Measurements from ENCODE around the gene ZHX3.
A peak's percentile ranks its signal among the peaks of the same experiment; 100 is the strongest.

The ZHX3 gene

GRCh38 chr20:41174373-41174772 is 143.2 kb downstream of the ZHX3 start:
- DNase-seq (ENCODE audit: extremely low read depth in 1 of 2, low read depth in 1 of 2): no peak

GRCh38 chr20:41173791-41174341 is 143.7 kb downstream of the ZHX3 start:
- no peak for DNase-seq (ENCODE audit: extremely low read depth in 1 of 2, low read depth in 1 of 2)

- DNase-seq (ENCODE audit: extremely low read depth in 1 of 2, low read depth in 1 of 2): peak; percentile 22 to 38
Measured at GRCh38 chr20:41173161-41173721, 144.3 kb downstream of the ZHX3 start.

- DNase-seq (ENCODE audit: extremely low read depth in 1 of 2, low read depth in 1 of 2): no peak
Measured at GRCh38 chr20:41172296-41173140, 145.0 kb downstream of the ZHX3 start.

DNA sequence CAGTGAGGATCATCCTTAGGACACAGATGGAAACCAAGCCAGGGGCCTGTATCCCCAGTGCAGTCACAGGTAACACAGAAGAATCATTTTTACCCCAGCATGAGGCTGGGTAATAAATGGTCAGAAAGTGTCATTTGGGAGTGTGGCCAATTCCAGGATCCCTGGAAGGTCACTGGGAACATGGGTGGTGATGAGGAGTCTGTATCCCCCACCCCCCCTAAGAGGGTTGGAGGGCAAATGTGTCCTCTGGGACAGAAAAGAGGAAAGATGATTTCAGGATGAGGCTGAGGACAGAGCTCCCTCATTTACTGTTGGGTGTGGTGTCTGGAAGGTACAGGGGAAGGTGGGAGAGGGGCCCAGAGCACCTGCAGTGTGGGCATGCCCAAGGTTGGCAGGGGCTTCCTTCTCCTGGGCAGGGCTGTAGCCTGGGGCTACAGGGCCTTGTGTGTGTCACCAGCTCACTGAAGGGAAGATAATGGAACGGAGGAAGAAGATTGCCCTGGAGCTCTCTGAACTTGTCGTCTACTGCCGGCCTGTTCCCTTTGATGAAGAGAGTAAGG is 145.7 kb downstream of the ZHX3 start:
- DNase-seq (ENCODE audit: extremely low read depth in 1 of 2, low read depth in 1 of 2): no peak

DNA sequence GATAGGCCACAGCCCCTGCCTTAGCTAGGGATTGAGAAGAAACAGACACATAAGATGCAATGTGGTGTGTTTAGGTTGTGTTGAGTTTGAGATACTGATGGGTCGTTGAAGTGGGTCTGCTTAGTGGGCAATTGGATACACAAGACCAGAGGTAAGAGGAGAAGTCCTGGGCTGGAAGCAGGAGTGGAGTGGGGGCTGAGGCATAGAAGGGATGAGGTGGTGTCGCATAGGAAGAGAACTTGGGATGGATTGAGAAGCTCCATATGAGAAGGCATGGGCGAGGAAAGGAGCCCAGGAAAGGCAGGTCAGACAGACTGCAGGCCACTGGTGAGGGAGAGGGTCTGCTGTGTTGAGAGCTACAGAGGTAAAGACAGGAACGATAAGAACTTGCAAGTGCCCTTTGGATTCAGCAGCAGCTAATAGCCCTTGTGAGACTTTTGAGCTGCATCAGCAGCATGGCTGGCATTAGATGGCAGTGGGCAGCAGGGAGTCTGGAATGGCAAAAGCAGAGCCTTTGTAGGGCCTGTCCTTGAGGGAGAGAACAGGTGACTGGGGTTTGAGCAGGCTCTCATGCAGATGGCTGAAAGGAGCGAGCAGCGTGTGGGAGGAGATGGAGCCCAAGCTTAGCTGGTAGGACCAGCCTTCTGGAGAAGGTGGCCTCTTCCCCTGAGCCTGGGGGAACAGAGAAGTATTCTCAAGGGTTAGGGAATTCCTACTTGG is 147.0 kb downstream of the ZHX3 start:
- DNase-seq (ENCODE audit: extremely low read depth in 1 of 2, low read depth in 1 of 2): no peak

DNA sequence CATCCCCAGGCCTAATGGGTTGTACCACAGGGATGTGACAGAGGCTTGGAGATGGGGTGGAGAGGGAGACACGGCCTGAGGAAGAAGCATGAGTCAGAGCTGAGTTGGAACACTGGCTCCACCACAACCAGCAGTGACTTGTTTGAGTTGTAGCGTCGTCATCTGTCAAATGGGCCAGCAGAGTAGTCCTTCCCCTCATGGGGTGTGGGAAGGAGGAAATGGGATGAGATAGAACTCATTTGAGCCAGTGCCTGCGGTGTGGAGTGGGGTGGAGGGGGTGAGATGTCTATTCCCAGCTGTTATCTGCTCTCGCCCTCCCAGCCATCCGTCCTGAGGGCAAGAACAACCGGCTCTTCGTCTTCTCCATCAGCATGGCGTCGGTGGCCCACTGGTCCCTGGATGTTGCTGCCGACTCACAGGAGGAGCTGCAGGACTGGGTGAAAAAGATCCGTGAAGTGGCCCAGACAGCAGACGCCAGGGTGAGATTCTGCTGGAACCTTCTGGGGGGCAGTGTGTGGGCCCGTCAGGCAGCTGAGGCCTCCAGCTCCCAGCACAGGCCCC is 147.7 kb downstream of the ZHX3 start:
- DNase-seq (ENCODE audit: extremely low read depth in 1 of 2, low read depth in 1 of 2): no peak

DNA sequence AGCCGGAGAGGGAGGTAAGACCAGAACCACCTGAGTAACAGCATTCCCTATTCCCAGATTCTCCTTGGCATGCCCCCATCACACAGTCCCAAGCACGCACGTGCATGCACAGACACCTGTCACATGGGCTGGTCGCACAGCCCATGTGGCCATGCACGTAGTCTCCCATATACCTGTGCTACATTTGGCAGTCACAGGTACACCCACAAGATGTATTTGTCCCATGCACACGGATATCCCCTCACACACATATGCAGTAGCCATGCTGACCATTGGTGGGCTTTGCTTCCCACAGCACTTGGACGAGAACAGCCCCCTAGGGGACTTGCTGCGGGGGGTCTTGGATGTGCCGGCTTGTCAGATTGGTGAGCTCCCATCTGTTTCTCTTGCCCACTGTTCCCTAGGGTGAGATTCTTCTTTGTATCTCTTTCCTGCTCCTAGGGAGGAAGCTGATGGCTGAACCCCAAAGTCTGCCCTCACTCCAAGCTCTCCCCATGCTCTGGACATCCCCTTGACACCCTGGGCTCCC is 148.3 kb downstream of the ZHX3 start:
- DNase-seq (ENCODE audit: extremely low read depth in 1 of 2, low read depth in 1 of 2): no peak

- DNase-seq (ENCODE audit: extremely low read depth in 1 of 2, low read depth in 1 of 2): no peak
Measured at GRCh38 chr20:41168281-41169161, 149.0 kb downstream of the ZHX3 start.

GRCh38 chr20:41167481-41168253 is 149.9 kb downstream of the ZHX3 start:
- no peak for DNase-seq (ENCODE audit: extremely low read depth in 1 of 2, low read depth in 1 of 2)

GRCh38 chr20:41167118-41167470 is 150.4 kb downstream of the ZHX3 start:
- DNase-seq (ENCODE audit: extremely low read depth in 1 of 2, low read depth in 1 of 2): no peak

GRCh38 chr20:41166201-41167117 is 151.1 kb downstream of the ZHX3 start:
- no peak for DNase-seq (ENCODE audit: extremely low read depth in 1 of 2, low read depth in 1 of 2)

GRCh38 chr20:41165001-41165882 is 152.3 kb downstream of the ZHX3 start:
- no peak for DNase-seq (ENCODE audit: extremely low read depth in 1 of 2, low read depth in 1 of 2)

DNA sequence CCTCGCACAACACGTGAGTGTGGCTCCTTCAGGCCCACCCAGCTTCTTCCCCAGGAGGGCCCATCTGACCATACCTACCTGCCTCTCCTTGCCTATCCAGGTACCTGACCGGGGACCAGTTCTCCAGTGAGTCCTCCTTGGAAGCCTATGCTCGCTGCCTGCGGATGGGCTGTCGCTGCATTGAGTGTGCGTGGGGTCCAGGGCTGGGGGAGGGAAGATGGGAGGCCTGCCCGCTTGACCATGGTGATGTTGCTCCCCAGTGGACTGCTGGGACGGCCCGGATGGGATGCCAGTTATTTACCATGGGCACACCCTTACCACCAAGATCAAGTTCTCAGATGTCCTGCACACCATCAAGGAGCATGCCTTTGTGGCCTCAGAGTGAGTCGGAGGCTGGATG is 153.7 kb downstream of the ZHX3 start:
- DNase-seq (ENCODE audit: extremely low read depth in 1 of 2, low read depth in 1 of 2): no peak

- DNase-seq (ENCODE audit: extremely low read depth in 1 of 2, low read depth in 1 of 2): no peak
Measured at GRCh38 chr20:41162396-41162795, 155.1 kb downstream of the ZHX3 start.

GRCh38 chr20:41161886-41162285 is 155.6 kb downstream of the ZHX3 start:
- DNase-seq (ENCODE audit: extremely low read depth in 1 of 2, low read depth in 1 of 2): no peak

DNA sequence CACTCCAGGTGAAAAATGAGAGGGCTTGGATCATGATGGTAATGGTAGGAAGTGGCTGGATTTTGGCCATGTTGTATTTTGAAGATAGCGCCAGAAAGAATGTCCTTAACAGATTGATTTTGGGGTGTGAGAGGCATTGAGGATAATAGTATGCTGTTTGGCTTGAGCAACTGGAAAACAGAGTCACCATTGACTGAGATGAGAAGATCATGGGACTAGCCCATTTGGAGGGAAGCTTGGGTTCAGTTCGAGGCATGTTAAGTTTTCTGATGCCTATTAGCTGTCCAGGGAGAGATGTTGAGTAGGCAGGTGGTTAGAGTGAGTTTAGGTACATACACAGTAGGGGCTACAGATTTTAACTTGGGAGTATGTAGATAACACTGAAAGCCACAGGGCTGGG is 156.8 kb downstream of the ZHX3 start:
- no peak for DNase-seq (ENCODE audit: extremely low read depth in 1 of 2, low read depth in 1 of 2)

All from stimulated activated CD8-positive, alpha-beta memory T cell treated with anti-CD3 and anti-CD28 coated beads, Interleukin-7, amount 100 ng/mL, for 48 hours (primary cell).